MM.1S (cell line): ENCODE results near the gene TMEM229B.

Source experiments
- EZH2 ChIP-seq: fragments of 300-600 bp; sonication (generic); optimal IDR thresholded peaks from 2 replicates; pipeline ENCODE3; 2017; ENCODE audit warnings: low read depth, mild to moderate bottlenecking, antibody characterized with exemption, low read length, mixed read lengths
- EZH2phosphoT487 ChIP-seq: fragments of 300-600 bp; sonication (generic); IDR thresholded peaks from 2 replicates; pipeline ENCODE4 v1.6.1; 2018; ENCODE audit warnings: antibody characterized with exemption, low read length
- TF ChIP-seq, protein P1 (sequence below): fragments of 300-600 bp; sonication (generic); IDR thresholded peaks from 2 replicates; pipeline ENCODE4 v1.5.1; 2016; ENCODE audit warnings: antibody characterized with exemption, low read length, mixed read lengths

DNA sequence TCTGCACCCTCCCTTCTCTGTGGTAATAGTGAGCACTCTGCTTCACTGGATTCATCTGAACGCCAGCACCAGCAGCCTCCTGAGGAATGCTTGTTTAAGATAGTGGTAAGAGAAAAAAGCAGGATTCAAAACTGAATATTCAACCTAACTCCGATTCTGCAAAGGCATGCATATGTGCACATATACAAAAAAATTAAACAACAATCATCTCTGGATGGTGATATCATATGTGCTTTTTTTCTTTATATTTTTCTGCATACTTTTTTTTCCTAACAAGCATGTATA is 9.8 kb downstream of the TMEM229B start:
- TF ChIP-seq EZH2 (no peak), EZH2phosphoT487 (no peak)
- TF ChIP-seq, protein P1, sequence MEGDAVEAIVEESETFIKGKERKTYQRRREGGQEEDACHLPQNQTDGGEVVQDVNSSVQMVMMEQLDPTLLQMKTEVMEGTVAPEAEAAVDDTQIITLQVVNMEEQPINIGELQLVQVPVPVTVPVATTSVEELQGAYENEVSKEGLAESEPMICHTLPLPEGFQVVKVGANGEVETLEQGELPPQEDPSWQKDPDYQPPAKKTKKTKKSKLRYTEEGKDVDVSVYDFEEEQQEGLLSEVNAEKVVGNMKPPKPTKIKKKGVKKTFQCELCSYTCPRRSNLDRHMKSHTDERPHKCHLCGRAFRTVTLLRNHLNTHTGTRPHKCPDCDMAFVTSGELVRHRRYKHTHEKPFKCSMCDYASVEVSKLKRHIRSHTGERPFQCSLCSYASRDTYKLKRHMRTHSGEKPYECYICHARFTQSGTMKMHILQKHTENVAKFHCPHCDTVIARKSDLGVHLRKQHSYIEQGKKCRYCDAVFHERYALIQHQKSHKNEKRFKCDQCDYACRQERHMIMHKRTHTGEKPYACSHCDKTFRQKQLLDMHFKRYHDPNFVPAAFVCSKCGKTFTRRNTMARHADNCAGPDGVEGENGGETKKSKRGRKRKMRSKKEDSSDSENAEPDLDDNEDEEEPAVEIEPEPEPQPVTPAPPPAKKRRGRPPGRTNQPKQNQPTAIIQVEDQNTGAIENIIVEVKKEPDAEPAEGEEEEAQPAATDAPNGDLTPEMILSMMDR = no peak
